GM19240 (cell line): ENCODE data around the gene USP32.
"Not testable (repeated sequence)": the region's sequence is repeated elsewhere in the genome, so short reads cannot be mapped to it uniquely, and the experiment has no call there.

ENCODE experiments used
- DNase-seq: peaks from one replicate; pipeline ENCODE4 v3.0.0; 2011; ENCODE audit warnings: low spot score; ENCODE audit not compliant: insufficient read length

Gene USP32

DNA sequence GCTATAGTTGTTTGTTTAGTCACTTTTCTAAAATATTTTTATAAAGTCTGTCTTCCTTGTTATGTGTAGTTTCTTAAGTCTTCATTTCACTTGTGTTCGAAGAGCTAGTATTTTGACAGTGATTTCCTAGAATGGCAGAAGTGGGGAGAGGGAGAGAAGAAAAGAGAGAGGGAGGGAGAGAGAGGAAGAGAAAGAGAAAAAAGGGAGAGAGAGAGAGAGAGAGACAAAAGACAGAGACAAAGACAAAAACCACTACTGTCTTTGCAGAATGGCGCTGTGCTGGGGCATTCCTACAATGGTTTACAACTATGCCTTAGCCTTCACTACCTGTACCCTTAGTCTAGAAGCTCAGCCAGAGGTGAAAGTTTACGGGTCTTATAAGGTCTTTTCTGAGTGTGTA, 151.6 kb downstream of the USP32 start:
- no peak for DNase-seq

DNA sequence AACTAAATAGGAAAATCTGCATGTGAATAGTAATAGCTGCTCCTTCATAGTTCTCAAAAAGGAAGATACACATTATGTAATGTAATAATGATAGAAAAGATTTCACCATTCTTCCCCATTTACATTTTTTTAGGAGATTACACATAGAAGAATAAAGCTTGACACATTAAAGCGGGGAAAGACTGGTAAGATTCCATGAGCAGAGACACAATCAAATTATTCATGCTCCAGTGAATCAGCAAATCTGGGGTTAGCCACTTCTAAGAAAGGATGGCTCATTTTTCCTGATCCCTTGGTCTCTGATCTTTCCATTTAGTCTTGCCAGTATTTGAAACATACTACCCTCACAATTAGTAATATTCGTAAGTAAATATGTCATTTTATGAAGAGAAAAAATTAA, 160.2 kb downstream of the USP32 start:
- DNase-seq = no peak

- DNase-seq = no peak
These were observed 160.7 kb downstream of the USP32 start for GRCh38 chr17:60231234-60231633.

- no peak for DNase-seq
These were observed 161.6 kb downstream of the USP32 start for GRCh38 chr17:60230358-60230757.

- no peak for DNase-seq
These were observed 162.6 kb downstream of the USP32 start for GRCh38 chr17:60229188-60229802.

- not testable (repeated sequence) for DNase-seq
These were observed 164.7 kb downstream of the USP32 start for GRCh38 chr17:60227276-60227675.

GRCh38 chr17:60224064-60224463, 167.9 kb downstream of the USP32 start:
- no peak for DNase-seq

- DNase-seq = no peak
These were observed 168.5 kb downstream of the USP32 start for GRCh38 chr17:60223456-60223855.

DNA sequence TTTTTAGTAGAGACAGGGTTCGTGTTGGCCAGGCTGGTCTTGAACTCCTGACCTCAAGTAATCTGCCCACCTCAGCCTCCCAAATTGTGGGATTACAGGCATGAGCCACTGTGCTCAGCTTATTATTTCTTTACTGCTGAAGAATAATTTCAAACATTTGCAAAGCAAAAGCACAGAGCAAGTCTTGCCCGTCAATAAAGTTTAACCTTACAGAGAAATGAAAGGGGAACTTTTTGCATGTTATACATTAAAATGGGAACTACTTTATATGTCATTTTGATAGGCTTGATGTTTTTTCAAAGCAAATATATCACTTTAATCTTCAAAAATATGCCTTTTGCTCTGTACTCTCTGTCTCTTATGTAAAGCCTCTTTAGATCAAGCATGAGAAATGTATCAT, 173.2 kb downstream of the USP32 start:
- DNase-seq = not testable (repeated sequence)

- DNase-seq = not testable (repeated sequence)
These were observed 176.0 kb downstream of the USP32 start for GRCh38 chr17:60215895-60216294.

DNA sequence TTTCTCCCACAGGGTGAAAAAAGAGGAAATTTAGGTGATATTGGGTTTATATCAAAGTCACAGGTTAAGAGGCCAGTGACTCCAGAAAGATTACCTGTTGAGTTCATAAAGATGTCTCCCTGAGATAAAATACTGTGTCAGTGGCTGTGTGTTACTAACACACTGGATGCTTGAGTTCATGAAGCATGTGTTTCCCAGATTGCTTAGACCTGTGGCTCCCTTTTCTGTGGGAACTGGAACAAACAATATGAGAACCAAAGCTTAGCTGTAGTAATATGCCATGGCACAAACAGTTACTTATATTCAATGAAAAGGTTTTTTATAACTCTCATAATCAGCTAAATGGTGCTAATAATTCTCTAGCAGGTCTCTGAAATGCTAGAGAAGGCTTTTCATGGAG, 180.7 kb downstream of the USP32 start:
- DNase-seq = not testable (repeated sequence)

GRCh38 chr17:60208302-60208701, 183.6 kb downstream of the USP32 start:
- not testable (repeated sequence) for DNase-seq

DNA sequence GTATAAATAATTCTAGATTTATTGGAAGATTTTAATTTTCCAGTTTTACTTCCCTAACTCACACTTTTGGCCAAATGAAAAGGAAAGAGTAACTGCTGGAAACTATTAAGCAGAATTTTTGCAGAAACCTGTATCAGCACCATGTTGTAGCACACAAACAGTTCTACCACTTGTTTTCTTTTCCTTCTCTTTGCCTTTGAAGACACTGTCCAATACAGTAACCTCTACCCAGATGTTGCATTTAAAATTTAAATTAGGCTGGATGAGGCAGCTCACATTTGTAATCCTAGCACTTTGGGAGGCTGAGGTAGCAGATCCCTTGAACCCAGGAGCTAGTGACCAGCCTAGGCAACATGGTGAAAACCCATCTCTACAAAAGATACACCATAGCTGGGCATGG, 186.2 kb downstream of the USP32 start:
- not testable (repeated sequence) for DNase-seq

- not testable (repeated sequence) for DNase-seq
These were observed 193.3 kb downstream of the USP32 start for GRCh38 chr17:60198630-60199029.

- not testable (repeated sequence) for DNase-seq
These were observed 197.8 kb downstream of the USP32 start for GRCh38 chr17:60194141-60194540.

DNA sequence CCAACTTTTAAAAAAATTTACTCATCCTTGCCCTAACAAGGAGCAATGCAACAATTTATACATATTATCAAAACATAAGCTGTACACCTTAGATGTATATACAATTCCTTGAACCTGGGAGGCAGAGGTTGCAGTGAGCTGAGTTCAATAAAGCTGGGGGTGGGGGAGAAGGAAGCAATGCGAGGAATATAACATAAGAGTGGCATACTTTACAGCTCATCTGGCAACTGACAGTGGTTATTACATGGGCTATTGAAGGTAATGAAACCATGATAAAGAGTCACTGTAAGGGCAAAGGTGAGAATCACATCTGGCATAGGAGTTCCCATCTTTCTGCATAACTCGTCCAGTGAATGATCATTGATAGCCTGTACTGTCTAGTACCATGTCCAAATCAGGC, 198.5 kb downstream of the USP32 start:
- no peak for DNase-seq

DNA sequence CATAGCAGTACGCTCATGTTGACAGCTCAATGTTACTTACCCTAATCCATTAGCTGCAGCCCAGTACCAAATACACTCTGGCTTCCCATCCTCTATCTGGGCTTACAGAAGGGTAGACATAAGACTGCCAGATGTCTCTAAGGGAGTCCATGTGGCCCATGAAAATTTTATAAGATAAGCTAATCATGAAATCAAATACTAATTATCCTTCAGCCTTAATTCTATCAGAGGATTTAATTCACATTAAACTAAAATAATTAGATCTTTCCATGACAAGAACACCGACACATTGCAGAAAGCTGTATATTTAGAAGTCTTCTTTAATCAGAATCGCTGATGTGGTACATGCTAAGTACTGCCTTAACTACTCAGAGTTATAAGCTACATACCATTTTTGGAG, 198.9 kb downstream of the USP32 start:
- DNase-seq = not testable (repeated sequence)

GRCh38 chr17:60190032-60190431, 201.9 kb downstream of the USP32 start:
- DNase-seq = not testable (repeated sequence)

DNA sequence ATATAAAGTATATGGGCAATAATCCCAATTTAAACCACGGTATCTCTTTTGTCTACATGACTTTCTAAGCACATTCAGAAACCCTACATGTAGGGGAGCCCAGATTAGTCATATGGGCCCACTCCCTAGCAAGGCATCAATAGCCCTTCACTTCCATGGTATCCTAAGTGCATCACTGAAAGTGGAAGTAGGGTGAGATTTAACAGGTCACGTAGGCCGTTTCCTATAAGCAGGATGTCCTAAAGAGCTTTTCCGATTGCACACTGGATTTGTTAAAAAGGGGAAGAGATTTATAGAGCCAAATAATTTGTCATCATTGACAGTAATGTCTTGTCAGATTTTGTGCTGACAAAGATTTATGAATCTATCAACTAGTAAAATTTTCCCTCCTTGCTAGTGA, 203.2 kb downstream of the USP32 start:
- no peak for DNase-seq

DNA sequence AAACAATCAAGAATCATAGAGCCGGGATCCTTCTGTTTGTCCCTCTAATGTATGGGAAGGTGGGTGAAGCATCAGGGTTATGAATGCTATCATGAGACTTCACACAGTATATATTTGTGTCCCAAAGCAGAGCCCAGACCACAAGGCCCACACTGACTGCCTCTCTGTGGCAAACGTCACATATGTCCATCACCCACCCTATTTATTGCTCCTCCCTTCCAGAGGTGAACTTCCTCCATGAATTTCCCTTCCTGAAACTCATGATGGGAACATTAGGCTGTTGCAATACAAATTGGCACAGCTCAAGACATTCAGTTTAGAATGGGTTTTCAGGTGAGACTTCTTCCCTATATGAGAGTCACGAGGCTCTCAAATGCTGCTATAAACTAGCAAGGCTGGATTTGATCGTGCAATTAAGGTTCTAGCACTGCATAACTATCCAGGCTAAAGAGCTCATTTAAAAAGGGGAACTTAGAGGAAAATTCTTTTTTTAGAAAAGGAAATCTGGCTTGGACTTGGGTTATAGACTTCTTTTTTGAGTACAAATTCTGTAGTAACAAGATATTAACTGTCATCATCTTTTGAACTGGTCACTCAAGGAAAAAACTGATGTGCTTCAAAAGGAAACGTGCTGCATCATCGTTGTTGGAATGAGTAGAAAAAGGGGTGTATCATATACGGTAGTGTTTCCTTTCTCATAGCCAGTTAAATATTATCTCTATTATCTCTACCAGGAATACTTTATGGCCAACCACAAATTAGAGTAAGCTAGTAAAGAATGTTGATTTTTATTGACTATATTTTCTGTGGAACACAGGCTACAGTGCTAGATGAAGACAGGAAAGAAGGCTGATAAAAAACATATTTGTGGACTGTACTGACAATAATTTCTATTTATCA, 204.8 kb downstream of the USP32 start:
- not testable (repeated sequence) for DNase-seq

GRCh38 chr17:60186372-60186771, 205.6 kb downstream of the USP32 start:
- DNase-seq = not testable (repeated sequence)

DNA sequence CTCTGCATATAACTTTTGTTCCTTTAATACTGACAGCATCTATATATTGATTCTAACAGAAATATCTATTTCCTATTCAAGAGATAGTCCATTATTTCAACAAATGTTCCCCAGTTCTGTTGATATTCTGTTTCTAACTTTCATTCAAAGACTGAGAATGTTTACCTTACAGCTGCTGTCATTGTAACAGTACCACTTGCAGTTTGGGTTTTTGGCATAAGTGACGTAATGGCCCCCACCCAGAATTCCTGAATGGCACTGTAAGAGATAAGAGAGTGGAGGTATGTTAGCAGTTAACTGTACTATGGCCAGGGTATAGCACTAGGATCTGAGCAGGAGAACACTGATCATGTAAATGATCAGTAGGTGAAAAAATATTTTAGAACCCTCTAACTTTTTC, 211.6 kb downstream of the USP32 start:
- not testable (repeated sequence) for DNase-seq

DNA sequence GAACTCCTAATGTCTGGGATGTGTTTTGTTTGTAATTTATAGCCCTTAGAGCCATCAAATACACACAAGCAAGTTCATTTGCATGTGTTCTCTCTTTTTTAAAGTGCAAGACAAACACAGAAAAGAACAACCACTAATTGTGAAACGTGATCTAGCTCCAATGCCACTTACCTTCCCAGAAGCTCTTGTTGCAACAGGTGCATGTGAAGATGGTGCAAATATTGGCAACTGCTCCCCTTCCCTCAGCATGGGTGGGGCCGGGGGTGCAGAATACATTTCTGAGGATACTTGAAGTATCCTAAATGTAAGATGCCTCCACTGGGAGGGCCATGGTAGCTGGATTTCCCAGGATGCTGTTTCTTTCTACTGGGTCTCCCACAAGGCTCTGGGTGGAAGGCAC, 213.8 kb downstream of the USP32 start:
- not testable (repeated sequence) for DNase-seq
